Activated CD8-positive, alpha-beta T cell treated with anti-CD3 and anti-CD28 coated beads, Interleukin-2, amount 10 ng/mL, durations not matched to agents 7 days and 5 days (primary cell): ENCODE data around the gene CTAGE4. TPM values are rescaled to one million over a fixed set of nuclear protein-coding genes. Genes with fewer than 3 reads are reported as not detected.
A peak's percentile ranks its signal among the peaks of the same experiment; 100 is the strongest.
"Not testable (repeated sequence)": the region's sequence is repeated elsewhere in the genome, so short reads cannot be mapped to it uniquely, and the experiment has no call there.

Experiments
- ATAC-seq: fragments of 150-1000 bp; cut with Tn5 transposase; one replicate; pipeline ENCODE4 v1.10.0; 2021; ENCODE audit warnings: moderate library complexity
- CTCF ChIA-PET: fragments of 350-600 bp; sonication (Branson Sonifier 250); formaldehyde crosslinking; loops from one replicate; lab custom pipeline; 2021; ENCODE audit warnings: antibody characterized with exemption; lab: Charles Lee
- POLR2A ChIA-PET: fragments of 350-600 bp; sonication (Branson Sonifier 250); formaldehyde crosslinking; loops from one replicate; lab custom pipeline; 2021; ENCODE audit warnings: antibody characterized with exemption; lab: Charles Lee
- DNase-seq: peaks from one replicate; pipeline ENCODE4 v3.0.0-alpha.2; 2020
- H3K27ac Mint-ChIP-seq: one replicate; pipeline ENCODE4 v1.8.0; 2021; ENCODE audit warnings: mild to moderate bottlenecking, mixed read lengths
- H3K27me3 Mint-ChIP-seq: one replicate; pipeline ENCODE4 v1.8.0; 2021; ENCODE audit warnings: low read depth, mixed read lengths
- H3K36me3 Mint-ChIP-seq: one replicate; pipeline ENCODE4 v1.8.0; 2021; ENCODE audit warnings: low read depth, mixed read lengths
- H3K4me1 Mint-ChIP-seq: one replicate; pipeline ENCODE4 v1.8.0; 2021; ENCODE audit warnings: low read depth, mixed read lengths
- H3K4me3 Mint-ChIP-seq: one replicate; pipeline ENCODE4 v1.8.0; 2021; ENCODE audit warnings: mild to moderate bottlenecking, mixed read lengths
- H3K9me3 Mint-ChIP-seq: one replicate; pipeline ENCODE4 v1.8.0; 2022; ENCODE audit warnings: mixed read lengths; ENCODE audit not compliant: insufficient read depth
- total RNA-seq, 2 experiments: library from RNA; stranded (reverse); gene quantifications; one replicate each; pipeline ENCODE4 v1.2.3, GENCODE V29; 2021

The CTAGE4 gene
- total RNA-seq, 2 experiments from 2014 or later = 0.47 TPM; not detected in 1

DNA sequence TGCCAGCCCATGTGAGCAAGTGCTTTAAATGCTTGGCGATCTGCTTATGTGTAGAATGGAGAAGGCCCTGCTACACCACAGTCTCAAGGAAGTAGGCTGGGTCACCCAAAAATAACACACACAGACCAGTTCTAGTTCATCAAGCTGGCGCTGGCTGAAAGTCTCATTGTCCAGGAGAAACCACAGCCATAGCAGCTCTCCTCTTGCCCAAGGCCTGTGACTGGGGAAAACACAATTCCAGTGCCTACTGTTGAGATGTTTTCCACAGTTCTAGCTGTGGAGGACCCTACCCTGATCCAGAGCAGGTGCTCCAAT is 4.1 kb upstream of the CTAGE4 start:
- POLR2A ChIA-PET, H3K4me3 Mint-ChIP-seq, H3K27ac Mint-ChIP-seq, H3K36me3 Mint-ChIP-seq, DNase-seq, H3K9me3 Mint-ChIP-seq, H3K4me1 Mint-ChIP-seq, ATAC-seq, CTCF ChIA-PET: not testable (repeated sequence)
- peaks cover 11% of the 10 kb centered on the region for H3K27me3 Mint-ChIP-seq

DNA sequence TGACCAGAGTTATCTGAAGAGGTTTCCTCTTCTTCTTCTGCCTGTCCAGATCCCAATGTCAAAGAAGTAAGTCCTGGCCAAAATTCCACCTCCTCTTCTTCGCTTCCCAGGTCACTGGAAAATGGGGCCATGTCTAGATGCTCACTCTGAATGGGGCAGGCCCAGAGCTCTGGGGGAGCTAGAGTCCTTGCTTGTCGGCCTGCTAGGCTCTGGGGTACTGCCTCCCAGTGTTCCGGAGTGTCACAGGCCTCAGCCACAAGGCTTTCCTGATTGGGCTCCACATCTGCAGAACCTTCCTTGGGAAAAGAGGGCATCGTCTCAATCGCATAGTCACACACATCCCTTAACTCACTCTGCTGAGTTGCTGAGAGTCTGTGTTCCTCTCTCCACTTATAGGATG is 4.6 kb downstream of the CTAGE4 start:
- H3K36me3 Mint-ChIP-seq, H3K27ac Mint-ChIP-seq, ATAC-seq, CTCF ChIA-PET, H3K27me3 Mint-ChIP-seq, H3K9me3 Mint-ChIP-seq, POLR2A ChIA-PET, DNase-seq, H3K4me3 Mint-ChIP-seq, H3K4me1 Mint-ChIP-seq: not testable (repeated sequence)

GRCh38 chr7:144188578-144189171 is 5.4 kb downstream of the CTAGE4 start:
- H3K4me1 Mint-ChIP-seq, POLR2A ChIA-PET, CTCF ChIA-PET, H3K27me3 Mint-ChIP-seq, H3K36me3 Mint-ChIP-seq, H3K4me3 Mint-ChIP-seq, DNase-seq, H3K9me3 Mint-ChIP-seq, H3K27ac Mint-ChIP-seq: not testable (repeated sequence)
- ATAC-seq = peak; percentile 60

- ATAC-seq, H3K9me3 Mint-ChIP-seq, POLR2A ChIA-PET: not testable (repeated sequence)
Measured at GRCh38 chr7:144193782-144194181, 10.5 kb downstream of the CTAGE4 start.

DNA sequence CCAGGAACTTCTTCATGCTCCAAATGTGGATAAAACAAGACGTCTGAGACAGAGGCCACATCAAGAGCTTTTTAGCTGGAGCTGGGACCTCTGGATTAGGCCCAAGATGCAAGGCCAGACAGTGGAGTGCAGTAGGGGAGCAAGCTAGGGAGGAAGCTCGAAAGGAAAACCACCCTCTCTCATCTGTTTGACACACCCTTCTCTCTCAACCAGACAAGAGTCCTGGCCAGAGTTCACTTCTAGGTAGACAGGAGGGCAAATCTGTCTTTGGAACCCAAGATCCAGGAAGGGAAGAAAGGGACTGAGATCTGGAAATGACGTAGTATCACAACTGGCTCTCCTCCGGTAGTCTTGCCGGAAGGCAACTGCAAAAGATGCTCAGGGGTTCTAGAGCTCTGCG is 11.2 kb downstream of the CTAGE4 start:
- H3K4me1 Mint-ChIP-seq, H3K9me3 Mint-ChIP-seq, CTCF ChIA-PET, H3K27me3 Mint-ChIP-seq, H3K36me3 Mint-ChIP-seq, POLR2A ChIA-PET, H3K4me3 Mint-ChIP-seq, ATAC-seq, DNase-seq, H3K27ac Mint-ChIP-seq: not testable (repeated sequence)

More at GRCh38 chr7:144193782-144194181, 10.5 kb downstream of the CTAGE4 start:
- H3K36me3 Mint-ChIP-seq, CTCF ChIA-PET, H3K27me3 Mint-ChIP-seq, H3K27ac Mint-ChIP-seq, H3K4me3 Mint-ChIP-seq, H3K4me1 Mint-ChIP-seq, DNase-seq: not testable (repeated sequence)

DNA sequence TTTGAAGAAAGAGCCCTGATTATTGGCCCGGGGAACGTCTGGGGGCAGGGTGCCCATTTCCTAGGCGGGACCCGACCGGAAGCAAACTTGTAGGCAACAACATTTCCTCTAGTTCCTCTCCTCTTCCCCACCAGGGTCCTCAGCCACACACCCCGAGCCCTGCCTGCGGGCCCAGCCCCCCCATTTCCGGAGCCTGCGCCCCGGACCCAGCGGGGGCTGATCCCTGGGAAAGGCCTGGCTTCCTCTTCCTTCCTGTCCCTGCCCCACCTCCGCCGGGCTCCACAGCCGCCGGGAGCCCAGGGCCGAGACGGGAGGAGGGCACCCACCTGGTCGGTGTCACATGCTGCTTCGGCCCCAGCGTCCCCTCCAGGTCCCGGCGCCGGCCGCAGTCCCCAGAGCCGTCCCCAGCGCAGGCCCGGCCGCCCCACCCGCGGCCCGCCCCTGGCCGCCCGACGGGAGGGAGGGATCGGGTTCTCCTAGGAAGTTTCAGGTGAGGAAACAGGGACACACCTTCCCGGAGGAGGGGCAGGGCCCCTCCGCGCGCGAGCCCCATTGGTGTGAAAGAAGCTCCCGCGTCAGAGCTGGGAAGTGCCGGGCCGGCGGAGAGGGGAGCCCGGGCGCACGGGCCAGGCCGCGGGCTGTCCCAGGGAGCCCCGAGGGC is 12.1 kb downstream of the CTAGE4 start, which contains the start of gene ARHGEF35:
TSS of gene ARHGEF35 (minus strand) at position 622 of the 661 bp plus-strand sequence. CDS start 7,450 bp downstream, outside the sequence.
- POLR2A ChIA-PET, H3K36me3 Mint-ChIP-seq, H3K9me3 Mint-ChIP-seq, H3K4me1 Mint-ChIP-seq, H3K27me3 Mint-ChIP-seq, DNase-seq, CTCF ChIA-PET: not testable (repeated sequence)
- peak; percentile 79 for ATAC-seq
- peak within 1 kb of the TSS; percentile 52 for H3K4me3 Mint-ChIP-seq
- peak within 1 kb of the TSS; percentile 49 for H3K27ac Mint-ChIP-seq

GRCh38 chr7:144198934-144199333 is 15.7 kb downstream of the CTAGE4 start:
- H3K27ac Mint-ChIP-seq, H3K27me3 Mint-ChIP-seq, CTCF ChIA-PET, ATAC-seq, H3K36me3 Mint-ChIP-seq, H3K4me1 Mint-ChIP-seq, POLR2A ChIA-PET, DNase-seq, H3K4me3 Mint-ChIP-seq, H3K9me3 Mint-ChIP-seq: not testable (repeated sequence)

- CTCF ChIA-PET = not testable (repeated sequence)
- ATAC-seq = peak; percentile 83
Measured at GRCh38 chr7:144201978-144202377, 18.7 kb downstream of the CTAGE4 start.

DNA sequence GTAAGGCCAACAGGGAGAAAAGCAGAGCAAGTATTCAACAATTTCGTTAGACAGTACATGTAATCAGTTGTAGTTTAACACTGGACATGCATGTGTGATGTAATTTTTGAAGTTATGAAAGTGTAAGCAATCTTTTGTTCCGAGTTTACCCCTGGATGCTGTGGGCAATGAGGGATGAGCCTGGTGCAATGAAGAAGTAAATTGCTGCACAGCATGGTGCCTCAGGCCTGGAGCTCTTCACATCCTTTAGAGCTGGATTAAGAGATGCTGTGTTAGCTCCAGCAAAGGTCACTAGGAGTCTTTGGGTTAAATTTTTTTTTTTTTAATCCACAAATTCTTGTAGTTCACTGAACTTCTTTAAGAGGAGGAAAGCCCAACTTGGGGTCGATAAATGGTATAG is 19.8 kb downstream of the CTAGE4 start:
- CTCF ChIA-PET, H3K9me3 Mint-ChIP-seq: not testable (repeated sequence)

More at GRCh38 chr7:144201978-144202377, 18.7 kb downstream of the CTAGE4 start:
- H3K27ac Mint-ChIP-seq, DNase-seq, H3K9me3 Mint-ChIP-seq, H3K36me3 Mint-ChIP-seq, H3K27me3 Mint-ChIP-seq, H3K4me1 Mint-ChIP-seq, POLR2A ChIA-PET, H3K4me3 Mint-ChIP-seq: not testable (repeated sequence)

DNA sequence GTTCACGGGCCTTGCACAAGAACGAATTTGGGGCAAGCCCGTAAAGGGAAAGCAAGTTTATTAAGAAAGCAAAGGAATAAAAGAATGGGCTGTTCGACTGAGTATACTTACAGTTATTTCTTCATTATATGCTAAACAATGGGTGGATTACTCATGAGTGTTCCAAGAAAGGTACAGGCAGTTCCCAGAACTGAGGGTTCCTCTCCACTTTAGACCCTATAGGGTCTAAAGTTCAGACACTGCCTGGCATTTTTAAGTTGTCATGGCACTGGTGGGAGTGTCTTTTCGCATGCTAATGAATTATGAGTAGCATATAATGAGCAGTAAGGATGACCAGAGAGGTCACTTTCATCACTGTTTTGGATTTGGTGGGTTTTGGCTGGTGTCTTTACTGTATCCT is 22.0 kb downstream of the CTAGE4 start:
- H3K27ac Mint-ChIP-seq, H3K9me3 Mint-ChIP-seq, H3K36me3 Mint-ChIP-seq, CTCF ChIA-PET, H3K4me1 Mint-ChIP-seq, POLR2A ChIA-PET, H3K27me3 Mint-ChIP-seq, H3K4me3 Mint-ChIP-seq, DNase-seq, ATAC-seq: not testable (repeated sequence)

More for the DNA sequence above, 19.8 kb downstream of the CTAGE4 start:
- H3K27me3 Mint-ChIP-seq, POLR2A ChIA-PET, ATAC-seq, DNase-seq, H3K4me1 Mint-ChIP-seq, H3K36me3 Mint-ChIP-seq, H3K4me3 Mint-ChIP-seq, H3K27ac Mint-ChIP-seq: not testable (repeated sequence)

- H3K9me3 Mint-ChIP-seq, CTCF ChIA-PET, POLR2A ChIA-PET, H3K4me3 Mint-ChIP-seq, DNase-seq, H3K27me3 Mint-ChIP-seq, H3K27ac Mint-ChIP-seq, H3K36me3 Mint-ChIP-seq, H3K4me1 Mint-ChIP-seq, ATAC-seq: not testable (repeated sequence)
Measured at GRCh38 chr7:144217200-144217599, 33.9 kb downstream of the CTAGE4 start.

- POLR2A ChIA-PET, CTCF ChIA-PET, DNase-seq, H3K4me3 Mint-ChIP-seq, H3K9me3 Mint-ChIP-seq, H3K27me3 Mint-ChIP-seq, H3K36me3 Mint-ChIP-seq, H3K27ac Mint-ChIP-seq, H3K4me1 Mint-ChIP-seq: not testable (repeated sequence)
- peak; percentile 15 for ATAC-seq
Measured at GRCh38 chr7:144218581-144218980, 35.3 kb downstream of the CTAGE4 start.
